ENCODE measurements around the gene MIR17HG. TPM values are rescaled to one million over a fixed set of nuclear protein-coding genes. Genes with fewer than 3 reads are reported as not detected.

Gene MIR17HG
- total RNA-seq, 1 donor from 2014 or later, result 3.3 TPM

DNA sequence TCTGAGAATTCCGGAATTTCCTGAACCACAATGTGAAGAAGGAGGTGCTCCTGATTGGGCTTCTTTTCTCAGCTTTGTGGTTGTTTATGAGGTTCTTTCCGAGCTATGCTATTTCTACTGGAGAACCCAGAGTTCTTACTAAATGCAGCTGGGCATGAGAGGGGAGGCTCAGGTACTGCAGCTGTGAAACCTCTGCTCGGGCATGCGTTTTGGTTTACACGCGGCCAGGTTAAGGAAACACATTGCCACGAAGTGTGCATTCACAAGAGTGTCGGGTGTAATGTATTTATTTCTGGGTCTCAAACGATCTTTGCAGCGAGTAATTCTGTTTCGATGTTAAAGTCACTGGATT lies 661 bp upstream of the MIR17HG start:
- Histone ChIP-seq H3K4me3 (peak overlapping the region; percentile 74), H3K9me3 (no peaks in the 10 kb centered on the region), H3K36me3 (peaks cover 13% of the 10 kb centered on the region), H3K27me3 (peaks cover 5% of the 10 kb centered on the region), H3K27ac (peak overlapping the region; percentile 39), H3K4me1 (peaks cover 23% of the 10 kb centered on the region)
- TF ChIP-seq, protein P1, sequence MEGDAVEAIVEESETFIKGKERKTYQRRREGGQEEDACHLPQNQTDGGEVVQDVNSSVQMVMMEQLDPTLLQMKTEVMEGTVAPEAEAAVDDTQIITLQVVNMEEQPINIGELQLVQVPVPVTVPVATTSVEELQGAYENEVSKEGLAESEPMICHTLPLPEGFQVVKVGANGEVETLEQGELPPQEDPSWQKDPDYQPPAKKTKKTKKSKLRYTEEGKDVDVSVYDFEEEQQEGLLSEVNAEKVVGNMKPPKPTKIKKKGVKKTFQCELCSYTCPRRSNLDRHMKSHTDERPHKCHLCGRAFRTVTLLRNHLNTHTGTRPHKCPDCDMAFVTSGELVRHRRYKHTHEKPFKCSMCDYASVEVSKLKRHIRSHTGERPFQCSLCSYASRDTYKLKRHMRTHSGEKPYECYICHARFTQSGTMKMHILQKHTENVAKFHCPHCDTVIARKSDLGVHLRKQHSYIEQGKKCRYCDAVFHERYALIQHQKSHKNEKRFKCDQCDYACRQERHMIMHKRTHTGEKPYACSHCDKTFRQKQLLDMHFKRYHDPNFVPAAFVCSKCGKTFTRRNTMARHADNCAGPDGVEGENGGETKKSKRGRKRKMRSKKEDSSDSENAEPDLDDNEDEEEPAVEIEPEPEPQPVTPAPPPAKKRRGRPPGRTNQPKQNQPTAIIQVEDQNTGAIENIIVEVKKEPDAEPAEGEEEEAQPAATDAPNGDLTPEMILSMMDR (IDR thresholded peaks at IDR 0.05), result no peak
- ATAC-seq, result no peak
- no peak for DNase-seq
- intact Hi-C loops (cut with DNase I), result no loop called here

DNA sequence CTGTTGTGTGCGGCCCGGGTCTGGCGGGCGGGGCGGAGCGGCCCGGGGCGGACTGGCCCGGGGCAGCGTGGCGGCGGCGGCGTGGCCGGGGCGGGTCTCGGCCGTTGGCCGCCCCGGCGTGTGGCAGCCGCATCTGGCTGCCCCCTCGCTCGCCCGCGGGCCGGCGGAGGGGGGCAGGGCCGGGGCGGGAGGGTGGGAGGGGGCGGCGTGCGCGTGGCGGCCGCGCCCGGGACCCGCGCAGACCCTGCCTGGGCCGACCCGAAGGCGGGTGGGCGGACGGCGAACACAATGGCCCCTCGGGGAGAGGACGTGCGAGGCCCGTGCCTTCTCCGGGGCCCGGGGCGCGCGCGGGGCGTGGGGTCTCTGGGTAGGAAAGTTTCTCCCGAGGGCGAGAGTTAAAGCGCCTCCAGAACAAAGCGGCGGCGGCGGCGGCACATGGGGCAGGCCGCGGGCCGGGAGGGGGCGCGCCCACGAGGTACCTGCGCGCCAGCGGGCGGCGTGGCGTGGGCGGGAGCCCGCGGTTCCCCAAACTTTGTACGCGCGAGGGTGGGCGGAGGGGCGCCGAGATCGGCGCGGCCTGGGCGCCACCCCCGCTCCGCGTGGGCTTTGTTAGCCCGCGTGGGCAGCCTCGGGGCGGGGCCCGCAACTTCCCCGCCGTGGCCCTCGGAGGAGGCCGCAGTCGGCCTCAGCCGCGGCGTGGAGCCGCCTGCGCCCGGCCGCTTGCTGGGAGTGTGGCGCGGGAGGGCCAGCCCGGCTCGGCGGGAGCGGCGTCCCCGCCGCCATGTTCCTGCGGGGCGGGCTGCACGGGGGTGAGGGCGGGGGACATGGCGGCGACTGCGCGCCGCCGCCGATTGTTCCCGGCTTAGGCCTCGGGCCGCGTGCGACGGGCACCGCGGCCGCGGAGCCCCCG lies 764 bp downstream of the MIR17HG start:
- Histone ChIP-seq H3K4me1 (peaks cover 23% of the 10 kb centered on the region), H3K27me3 (peaks cover 5% of the 10 kb centered on the region), H3K4me3 (peak overlapping the region; percentile 74), H3K27ac (peak overlapping the region; percentile 91), H3K36me3 (peaks cover 13% of the 10 kb centered on the region), H3K9me3 (no peaks in the 10 kb centered on the region)
- DNase-seq, result peak; percentile 83
- intact Hi-C loops (cut with DNase I), result no loop called here
- peak; percentile 70 for ATAC-seq
- TF ChIP-seq, protein P1 (IDR thresholded peaks at IDR 0.05), result no peak

DNA sequence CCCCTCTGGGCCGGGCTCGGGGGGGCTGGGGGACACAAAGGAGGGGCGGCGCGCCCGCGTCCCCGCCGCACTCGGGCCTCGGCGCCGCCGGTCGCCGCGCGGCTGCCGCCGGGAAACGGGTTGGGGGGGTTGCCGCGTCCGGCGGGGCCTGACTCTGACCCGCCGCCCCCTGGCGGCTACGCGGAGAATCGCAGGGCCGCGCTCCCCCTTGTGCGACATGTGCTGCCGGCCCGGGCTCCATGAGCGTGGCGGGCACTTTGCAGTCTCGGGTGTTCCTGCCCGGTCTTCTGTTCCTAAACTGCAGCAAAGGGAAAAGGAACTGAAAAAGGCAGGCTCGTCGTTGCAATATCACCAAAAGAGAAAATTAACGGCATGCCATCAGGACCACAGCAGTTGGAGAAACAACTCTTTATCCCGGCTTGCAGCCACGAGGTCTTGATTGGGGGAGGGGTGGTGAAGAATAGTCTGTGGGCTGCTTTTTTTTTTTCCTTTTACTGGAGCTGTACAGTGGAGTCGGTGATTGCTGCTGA lies 1.5 kb downstream of the MIR17HG start:
- peak overlapping the region; percentile 91 for H3K27ac ChIP-seq
- peaks cover 30% of the 10 kb centered on the region for H3K4me1 ChIP-seq
- H3K36me3 ChIP-seq, result peaks cover 15% of the 10 kb centered on the region
- H3K27me3 ChIP-seq, result peaks cover 5% of the 10 kb centered on the region
- H3K4me3 ChIP-seq, result peak overlapping the region; percentile 74
- TF ChIP-seq, protein P1 (IDR thresholded peaks at IDR 0.05), result peak; percentile 91
- DNase-seq (peak; percentile 96), ATAC-seq (peak; percentile 88)
- intact Hi-C loops (cut with DNase I), result no loop called here
- H3K9me3 ChIP-seq, result no peaks in the 10 kb centered on the region

DNA sequence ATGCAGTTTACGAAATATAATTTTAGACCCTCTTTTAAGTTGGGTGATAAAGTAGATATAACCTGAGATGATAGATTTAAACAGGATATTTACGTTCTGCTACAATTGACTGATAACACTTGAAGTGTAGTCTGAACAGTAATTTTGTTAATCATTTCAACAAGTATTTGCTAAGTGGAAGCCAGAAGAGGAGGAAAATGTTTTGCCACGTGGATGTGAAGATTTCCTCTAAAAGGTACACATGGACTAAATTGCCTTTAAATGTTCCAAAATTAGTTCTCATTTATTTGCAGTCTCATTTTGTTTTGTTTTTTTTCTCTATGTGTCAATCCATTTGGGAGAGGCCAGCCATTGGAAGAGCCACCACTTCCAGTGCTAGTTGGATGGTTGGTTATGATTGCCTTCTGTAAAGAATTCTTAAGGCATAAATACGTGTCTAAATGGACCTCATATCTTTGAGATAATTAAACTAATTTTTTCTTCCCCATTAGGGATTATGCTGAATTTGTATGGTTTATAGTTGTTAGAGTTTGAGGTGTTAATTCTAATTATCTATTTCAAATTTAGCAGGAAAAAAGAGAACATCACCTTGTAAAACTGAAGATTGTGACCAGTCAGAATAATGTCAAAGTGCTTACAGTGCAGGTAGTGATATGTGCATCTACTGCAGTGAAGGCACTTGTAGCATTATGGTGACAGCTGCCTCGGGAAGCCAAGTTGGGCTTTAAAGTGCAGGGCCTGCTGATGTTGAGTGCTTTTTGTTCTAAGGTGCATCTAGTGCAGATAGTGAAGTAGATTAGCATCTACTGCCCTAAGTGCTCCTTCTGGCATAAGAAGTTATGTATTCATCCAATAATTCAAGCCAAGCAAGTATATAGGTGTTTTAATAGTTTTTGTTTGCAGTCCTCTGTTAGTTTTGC lies 2.8 kb downstream of the MIR17HG start:
- H3K27me3 ChIP-seq, result no peaks in the 10 kb centered on the region
- ATAC-seq (no peak), DNase-seq (no peak)
- TF ChIP-seq, protein P1 (IDR thresholded peaks at IDR 0.05), result no peak
- H3K4me3 ChIP-seq, result peak overlapping the region; percentile 74
- H3K27ac ChIP-seq, result no peak overlapping the region
- H3K9me3 ChIP-seq, result no peaks in the 10 kb centered on the region
- peaks cover 28% of the 10 kb centered on the region for H3K36me3 ChIP-seq
- H3K4me1 ChIP-seq, result peaks cover 35% of the 10 kb centered on the region
- intact Hi-C loops (cut with DNase I), result no loop called here

DNA sequence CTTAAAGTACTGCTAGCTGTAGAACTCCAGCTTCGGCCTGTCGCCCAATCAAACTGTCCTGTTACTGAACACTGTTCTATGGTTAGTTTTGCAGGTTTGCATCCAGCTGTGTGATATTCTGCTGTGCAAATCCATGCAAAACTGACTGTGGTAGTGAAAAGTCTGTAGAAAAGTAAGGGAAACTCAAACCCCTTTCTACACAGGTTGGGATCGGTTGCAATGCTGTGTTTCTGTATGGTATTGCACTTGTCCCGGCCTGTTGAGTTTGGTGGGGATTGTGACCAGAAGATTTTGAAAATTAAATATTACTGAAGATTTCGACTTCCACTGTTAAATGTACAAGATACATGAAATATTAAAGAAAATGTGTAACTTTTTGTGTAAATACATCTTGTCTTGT lies 3.6 kb downstream of the MIR17HG start:
- no peak for ATAC-seq
- H3K9me3 ChIP-seq, result no peaks in the 10 kb centered on the region
- TF ChIP-seq, protein P1 (IDR thresholded peaks at IDR 0.05), result no peak
- intact Hi-C loops (cut with DNase I), result no loop called here
- no peak overlapping the region for H3K4me3 ChIP-seq
- H3K27ac ChIP-seq, result no peak overlapping the region
- no peaks in the 10 kb centered on the region for H3K27me3 ChIP-seq
- H3K4me1 ChIP-seq, result peaks cover 35% of the 10 kb centered on the region
- H3K36me3 ChIP-seq, result peaks cover 33% of the 10 kb centered on the region
- no peak for DNase-seq

Data from upper lobe of right lung (tissue), 1 donor.